Muscle of arm (tissue), 12 donors: ENCODE data around the gene HYLS1. TPM values are rescaled to one million over a fixed set of nuclear protein-coding genes. Genes with fewer than 3 reads are reported as not detected.

Experiments used
- DNase-seq: peaks from one replicate; pipeline ENCODE4 v3.0.0-alpha.2; 2013
- polyA plus RNA-seq, 12 donors: library from polyadenylated mRNA; unstranded; fragments of 120-200 nt; gene quantifications; one replicate each; pipeline ENCODE4 v1.2.1, GENCODE V29; 2013; ENCODE audit not compliant: insufficient read length in 12 of 12

HYLS1 gene
- polyA plus RNA-seq, 12 donors, result 4.2 to 7.8 (median 6.5) TPM; not detected in 1

DNA sequence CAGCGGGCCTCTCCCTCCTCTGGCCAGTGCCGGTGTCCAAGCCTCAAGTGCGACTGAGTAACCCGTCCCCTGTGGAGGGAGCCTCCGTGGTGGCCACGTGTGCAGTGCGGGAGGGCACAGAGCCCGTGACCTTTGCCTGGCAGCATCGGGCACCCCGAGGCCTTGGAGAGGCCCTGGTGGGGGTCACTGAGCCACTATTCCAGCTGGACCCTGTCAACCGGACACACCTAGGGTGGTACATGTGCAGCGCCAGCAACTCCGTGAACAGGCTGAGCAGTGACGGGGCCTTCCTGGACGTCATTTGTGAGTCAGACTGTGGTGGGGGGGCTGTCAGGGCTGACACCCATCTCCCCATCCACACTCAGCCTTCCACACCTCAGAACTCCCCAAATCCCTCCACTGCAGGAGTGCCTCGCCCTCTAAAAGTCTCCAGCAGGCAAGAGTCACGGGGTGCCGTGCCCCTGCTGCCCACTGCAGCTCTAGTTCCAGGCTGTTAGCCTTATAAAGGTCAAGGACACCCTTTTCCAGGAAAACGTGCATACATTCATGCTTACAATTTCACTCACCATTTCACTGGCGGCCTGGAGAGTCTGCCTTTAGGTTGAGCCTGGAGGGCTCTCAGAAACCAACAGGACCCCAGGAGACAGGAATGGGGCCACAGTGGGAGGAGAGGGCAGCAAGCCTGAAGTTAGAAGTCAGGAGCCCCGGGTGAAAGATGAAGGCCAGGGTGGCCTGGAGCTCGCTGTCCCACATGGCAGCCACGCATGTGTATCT, 61.0 kb downstream of the HYLS1 start:
- DNase-seq, result no peak

DNA sequence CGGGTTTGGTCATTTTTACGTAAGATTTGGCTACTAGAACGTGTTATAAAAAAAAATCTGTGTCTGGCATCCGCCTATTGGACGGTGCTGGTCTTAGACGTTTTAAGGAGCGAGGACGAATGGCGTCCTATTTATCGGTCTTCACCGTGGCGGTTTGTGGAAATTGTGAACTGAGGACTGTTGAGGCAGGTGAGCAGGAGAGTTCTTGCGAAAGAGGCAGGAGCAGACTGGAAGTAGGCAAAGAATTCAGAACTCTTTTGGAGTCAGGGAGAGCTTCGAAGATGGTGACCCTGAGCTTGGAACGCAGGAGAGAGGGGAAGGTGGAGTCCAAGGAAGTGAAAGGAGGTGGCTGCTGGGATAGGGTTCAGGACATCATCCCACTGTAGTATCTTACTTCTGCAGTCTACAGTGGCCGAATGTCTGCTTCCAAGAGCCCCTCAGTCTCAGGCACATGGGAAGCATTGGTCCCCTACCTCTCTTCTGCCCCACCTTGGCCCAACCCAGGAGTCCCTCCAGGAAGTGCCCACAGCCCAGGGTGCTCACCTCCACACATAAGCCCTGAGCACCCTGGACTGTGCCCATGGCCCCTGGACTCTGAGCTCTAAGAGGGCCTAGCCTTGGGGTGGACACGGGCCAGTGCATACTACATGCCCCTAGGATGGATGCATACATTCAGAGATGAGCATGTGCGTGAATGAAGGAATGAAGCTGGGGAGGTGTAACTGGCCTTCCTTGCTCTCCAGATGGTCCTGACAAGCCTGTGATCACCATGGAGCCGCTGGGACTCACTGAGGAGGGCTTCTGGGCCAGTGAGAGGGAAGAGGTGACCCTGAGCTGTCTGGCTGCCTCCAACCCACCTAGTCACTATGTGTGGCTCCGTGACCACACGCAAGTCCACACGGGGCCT, 62.1 kb downstream of the HYLS1 start:
- no peak for DNase-seq

DNA sequence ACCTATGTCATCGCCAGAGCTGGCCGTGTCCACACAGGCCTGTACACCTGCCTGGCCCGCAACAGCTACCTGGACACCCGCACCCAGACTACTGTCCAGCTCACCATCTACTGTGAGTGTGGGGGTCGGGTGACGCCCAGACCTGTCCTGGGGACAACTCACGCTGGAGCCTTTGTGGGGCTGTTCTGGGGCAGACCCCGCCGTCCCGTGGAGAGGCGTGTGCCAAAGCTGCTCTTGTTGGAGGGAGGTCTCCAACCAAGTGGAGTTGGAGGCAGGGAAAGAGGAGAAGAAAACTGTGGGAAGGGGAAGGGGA, 62.7 kb downstream of the HYLS1 start:
- no peak for DNase-seq

Other genes with a start within 250 kb of the HYLS1 start
- 1 to 10 TPM in 1 of 12 donors, under 1 TPM in 9, not detected in 2; 0.10 to 1.4 (median 0.37) TPM for gene ACRV1, start 206.8 kb upstream of the HYLS1 start, polyA plus RNA-seq
- gene PATE1, start 141.4 kb upstream of the HYLS1 start, polyA plus RNA-seq, result under 1 TPM in 1 of 12 donors, not detected in 11; 0.13 TPM
- gene PATE2, start 108.8 kb upstream of the HYLS1 start, polyA plus RNA-seq, result under 1 TPM in 3 of 12 donors, not detected in 9; 0.11 to 0.33 (median 0.15) TPM
- gene PATE3, start 99.5 kb upstream of the HYLS1 start, polyA plus RNA-seq, result not detected
- gene PATE4, start 54.4 kb upstream of the HYLS1 start, polyA plus RNA-seq, result under 1 TPM in 4 of 12 donors, not detected in 8; 0.10 to 0.26 (median 0.12) TPM
- gene PUS3, start 15.5 kb downstream of the HYLS1 start, polyA plus RNA-seq, result 10 to 100 TPM in 10 of 12 donors, 1 to 10 TPM in 1, not detected in 1; 9.1 to 15.7 (median 13.0) TPM
- 1 to 10 TPM in 1 of 12 donors, under 1 TPM in 9, not detected in 2; 0.13 to 1.2 (median 0.60) TPM for gene DDX25, start 16.8 kb downstream of the HYLS1 start, polyA plus RNA-seq
- under 1 TPM in 4 of 12 donors, not detected in 8; 0.04 to 0.59 (median 0.05) TPM for gene VSIG10L2, start 58.4 kb downstream of the HYLS1 start, polyA plus RNA-seq
- 10 to 100 TPM in 11 of 12 donors, not detected in 1; 12.4 to 74.0 (median 27.3) TPM for gene CDON, start 175.2 kb downstream of the HYLS1 start, polyA plus RNA-seq